ENCODE measurements around the gene CLDN5.

GRCh38 chr22:19526702-19527111 is 2.5 kb upstream of the CLDN5 start:
- TF ChIP-seq CTCF (IDR thresholded peaks at IDR 0.05) (no peak), EZH2 (IDR thresholded peaks at IDR 0.05) (no peak)

Measured in neural progenitor cell (in vitro differentiated cells).